Effector CD4-positive, alpha-beta T cell (primary cell): ENCODE data around the gene IRF7.

Experiments used
- DNase-seq: peaks from one replicate; pipeline ENCODE4 v3.0.0-alpha.2; 2020

The IRF7 gene

GRCh38 chr11:607971-608659, 7.6 kb downstream of the IRF7 start:
- no peak for DNase-seq

- no peak for DNase-seq
Observed at GRCh38 chr11:607020-607780, 8.6 kb downstream of the IRF7 start.

DNA sequence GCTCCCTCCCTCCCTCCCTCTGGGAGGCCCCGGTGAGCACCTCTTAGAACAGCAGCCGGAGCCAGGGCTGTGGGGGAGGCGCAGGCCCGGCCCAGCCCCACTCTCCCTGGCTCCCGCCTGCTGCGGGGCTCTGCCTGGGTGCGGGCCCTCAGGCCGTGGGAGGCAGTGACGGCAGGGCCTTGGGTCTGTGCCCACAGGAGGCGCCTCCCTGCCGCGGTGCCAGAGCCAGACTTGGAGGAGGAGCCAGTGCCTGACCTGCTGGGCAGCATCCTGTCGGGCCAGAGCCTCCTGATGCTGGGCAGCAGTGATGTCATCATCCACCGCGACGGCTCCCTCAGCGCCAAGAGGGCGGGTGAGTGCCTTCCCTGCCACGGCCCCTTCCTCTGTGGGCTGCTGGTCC, 9.5 kb downstream of the IRF7 start:
- no peak for DNase-seq

DNA sequence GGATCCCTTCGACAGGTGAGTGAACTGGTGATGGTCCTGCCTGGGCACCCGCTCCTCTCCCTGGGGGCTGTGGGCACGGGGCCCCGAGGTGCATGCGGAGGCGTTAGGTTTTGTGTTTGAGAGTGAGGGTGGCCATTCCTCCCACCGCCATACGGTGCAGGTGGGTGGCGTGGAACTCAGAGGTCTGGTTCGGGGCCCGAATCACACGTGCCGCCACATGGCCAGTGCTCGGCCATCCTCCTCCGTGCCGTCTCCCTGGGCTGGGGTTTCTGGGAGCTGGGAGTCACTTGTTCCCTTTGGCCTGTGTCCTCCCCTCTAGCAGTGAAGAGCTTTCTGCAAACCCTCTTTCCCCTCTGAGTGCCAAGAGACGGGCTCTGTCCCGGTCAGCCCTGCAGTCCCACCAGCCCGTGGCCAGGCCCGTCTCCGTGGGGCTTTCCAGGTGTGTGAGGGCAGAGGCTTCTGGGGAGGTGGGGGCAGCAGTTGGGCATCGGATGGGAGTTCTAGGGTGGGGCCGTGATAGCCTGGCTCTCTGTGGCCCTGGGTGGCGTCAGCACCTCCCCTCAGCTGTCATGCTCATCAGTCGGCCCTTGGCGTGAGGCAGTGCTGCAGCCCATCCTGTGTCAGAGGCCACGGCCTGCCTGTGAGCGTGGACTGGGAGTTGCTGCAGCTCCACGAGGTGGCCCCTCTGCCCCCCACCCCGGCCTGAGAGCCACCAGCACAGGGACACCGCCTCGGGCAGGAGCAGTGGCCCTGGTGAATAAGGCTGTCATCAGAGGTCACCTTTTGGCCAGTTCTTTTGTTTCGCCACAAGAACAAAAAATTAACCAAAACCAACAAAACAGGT, 10.2 kb downstream of the IRF7 start:
- no peak for DNase-seq

DNA sequence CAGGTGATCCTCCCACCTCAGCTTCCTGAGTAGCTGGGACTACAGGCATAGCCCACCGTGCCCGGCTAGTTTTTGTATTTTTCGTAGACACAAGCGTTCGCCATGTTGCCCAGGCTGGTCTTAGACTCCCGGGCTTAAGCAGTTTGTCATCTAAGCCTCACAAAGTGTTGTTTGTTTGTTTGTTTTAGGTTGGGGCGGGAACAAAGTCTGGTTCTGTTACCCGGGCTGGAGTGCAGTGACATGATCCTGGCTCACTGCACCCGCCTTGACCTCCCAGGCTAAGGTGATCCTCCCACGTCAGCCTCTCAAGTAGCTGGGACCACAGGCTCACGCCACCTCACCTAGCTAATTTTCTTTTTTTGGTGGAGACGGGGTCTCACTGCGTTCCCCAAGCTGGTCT, 12.6 kb downstream of the IRF7 start:
- no peak for DNase-seq

DNA sequence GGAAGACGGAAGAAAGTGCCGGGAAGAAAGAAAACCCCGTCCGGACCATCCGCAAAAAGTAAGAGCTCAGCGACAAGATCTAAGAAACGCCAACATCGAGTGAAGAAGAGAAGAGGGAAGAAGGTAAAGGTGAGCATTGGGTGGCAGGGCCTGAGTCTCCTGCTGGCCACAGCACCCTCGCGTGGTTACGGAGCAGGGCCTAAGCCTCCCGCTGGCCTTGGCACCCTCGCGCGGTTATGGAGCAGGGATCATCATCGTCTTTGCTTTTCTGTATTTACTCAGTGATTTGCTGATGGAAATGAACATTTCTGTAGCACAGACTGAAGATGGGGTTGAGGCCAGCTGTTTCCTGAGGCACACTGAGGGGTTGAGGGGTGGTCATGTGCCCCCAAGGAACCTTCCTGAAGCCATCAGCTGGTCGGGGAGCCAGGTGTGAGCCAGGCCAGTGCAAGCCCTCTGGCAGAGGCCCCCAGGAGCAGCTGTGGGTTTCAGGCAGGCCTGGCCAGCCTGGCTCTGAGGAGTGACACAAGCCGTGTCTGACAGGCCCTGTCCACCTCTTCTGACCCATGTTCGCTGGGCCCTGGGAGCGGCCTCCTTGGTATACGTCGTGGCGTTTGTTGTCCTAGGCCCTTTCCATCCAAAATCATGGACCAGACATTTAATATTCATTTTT, 14.0 kb downstream of the IRF7 start:
- no peak for DNase-seq

DNA sequence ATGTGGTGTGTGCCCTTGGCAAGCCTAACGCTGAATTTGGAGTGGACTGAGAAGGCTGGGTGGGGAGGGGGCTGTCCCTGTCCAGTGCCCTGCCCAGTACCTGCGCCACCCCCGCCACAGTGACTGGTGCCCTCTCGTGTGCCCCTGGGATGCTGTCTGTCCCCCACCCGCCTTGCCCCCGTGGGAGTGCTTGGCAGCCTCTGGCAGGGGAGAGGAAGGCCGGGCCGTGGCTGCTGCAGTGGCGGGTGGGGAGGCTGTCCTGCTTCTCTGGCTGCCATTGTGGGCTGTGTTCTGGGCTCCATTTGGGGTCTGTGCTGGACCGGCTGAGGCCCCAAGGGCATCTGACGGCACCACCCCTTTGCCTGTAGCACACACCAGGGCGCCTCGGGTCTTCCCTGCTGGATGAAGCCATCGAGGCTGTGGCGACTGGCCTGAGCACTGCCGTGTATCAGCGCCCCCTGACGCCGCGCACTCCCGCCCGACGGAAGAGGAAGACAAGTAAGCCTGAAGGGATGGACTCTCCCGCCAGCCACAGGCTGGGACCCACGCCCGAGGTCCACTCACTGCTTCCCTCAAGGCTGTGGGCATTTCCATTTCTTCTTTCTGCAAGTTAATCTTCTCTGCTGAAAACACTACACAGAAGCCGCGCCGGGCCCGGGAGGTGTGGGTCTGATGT, 17.6 kb downstream of the IRF7 start:
- DNase-seq, result no peak

GRCh38 chr11:597166-597725, 18.5 kb downstream of the IRF7 start:
- no peak for DNase-seq

- no peak for DNase-seq
Observed at GRCh38 chr11:596374-596773, 19.4 kb downstream of the IRF7 start.

- no peak for DNase-seq
Observed at GRCh38 chr11:595400-595799, 20.4 kb downstream of the IRF7 start.

- no peak for DNase-seq
Observed at GRCh38 chr11:593347-593746, 22.4 kb downstream of the IRF7 start.

DNA sequence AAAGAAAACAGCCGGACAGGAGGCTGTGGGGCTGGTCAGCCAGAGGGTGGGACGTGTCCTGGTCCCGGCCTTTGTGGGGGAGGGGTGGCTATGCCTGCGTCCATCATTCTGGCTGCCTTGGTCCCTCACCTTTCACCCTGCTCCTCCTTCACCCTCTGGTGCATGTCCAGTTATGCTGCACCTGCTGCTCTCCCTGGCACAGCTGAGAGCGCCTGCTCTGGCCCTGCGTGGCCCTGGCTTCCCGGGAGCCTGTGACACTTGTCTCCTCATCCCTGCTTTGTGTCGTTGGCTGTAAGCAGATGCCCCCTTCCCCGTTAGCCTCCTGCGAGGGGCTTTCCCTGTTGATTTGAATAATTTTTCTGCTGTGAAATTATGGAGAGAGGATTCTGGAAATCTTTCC, 22.8 kb downstream of the IRF7 start:
- no peak for DNase-seq

DNA sequence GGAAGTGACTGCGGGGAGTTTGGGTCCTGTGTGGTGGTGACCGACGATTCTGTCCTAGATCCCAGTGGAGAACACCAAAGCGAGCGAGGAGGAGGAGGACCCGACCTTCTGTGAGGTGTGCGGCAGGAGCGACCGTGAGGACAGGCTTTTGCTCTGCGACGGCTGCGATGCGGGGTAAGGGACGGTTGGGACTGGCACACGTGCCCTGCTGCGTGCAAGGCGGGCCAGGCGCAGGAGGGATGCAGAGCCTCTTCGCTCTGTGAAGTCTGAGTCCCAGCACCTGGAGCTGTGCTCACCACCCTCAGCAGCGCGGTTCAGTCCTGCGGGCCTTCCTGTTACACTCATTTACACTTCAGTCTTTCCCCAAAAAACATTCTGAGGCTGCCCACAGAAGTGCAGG, 23.2 kb downstream of the IRF7 start:
- no peak for DNase-seq

GRCh38 chr11:590997-591396, 24.8 kb downstream of the IRF7 start:
- DNase-seq, result no peak

DNA sequence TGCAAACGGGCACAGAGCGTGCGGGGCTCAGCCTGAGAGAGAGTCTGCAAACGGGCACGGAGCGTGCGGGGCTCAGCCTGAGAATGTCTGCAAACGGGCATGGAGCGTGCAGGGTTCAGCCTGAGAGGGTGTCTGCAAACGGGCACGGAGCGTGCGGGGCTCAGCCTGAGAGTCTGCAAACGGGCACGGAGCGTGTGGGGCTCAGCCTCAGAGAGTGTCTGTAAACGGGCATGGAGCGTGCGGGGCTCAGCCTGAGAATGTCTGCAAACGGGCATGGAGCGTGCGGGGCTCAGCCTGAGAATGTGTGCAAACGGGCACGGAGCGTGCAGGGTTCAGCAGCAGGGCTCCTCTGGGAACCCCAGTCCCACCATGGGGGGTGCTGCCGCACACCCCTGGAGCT, 26.0 kb downstream of the IRF7 start:
- DNase-seq, result no peak

GRCh38 chr11:587978-588380, 27.8 kb downstream of the IRF7 start:
- peak; percentile 76 for DNase-seq

DNA sequence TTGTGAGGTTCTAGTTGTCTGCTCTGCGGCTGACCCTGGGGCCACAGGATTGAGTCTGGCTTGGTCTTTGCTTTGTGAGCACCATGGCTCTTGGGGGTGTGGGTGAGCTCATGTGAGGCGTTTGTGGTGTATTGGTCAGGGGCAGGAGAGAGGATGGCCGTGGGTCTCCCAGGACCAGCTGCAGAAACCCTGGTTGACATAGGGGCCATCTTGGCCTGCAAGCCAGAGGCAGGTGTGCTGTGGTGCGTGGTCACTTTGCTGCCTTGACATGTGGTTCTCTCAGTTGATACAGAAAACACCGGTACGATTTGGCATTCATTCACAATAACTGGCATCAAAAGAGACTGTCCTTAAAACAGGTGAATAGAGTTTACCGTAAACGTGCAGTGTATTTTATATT, 28.2 kb downstream of the IRF7 start:
- DNase-seq, result no peak

DNA sequence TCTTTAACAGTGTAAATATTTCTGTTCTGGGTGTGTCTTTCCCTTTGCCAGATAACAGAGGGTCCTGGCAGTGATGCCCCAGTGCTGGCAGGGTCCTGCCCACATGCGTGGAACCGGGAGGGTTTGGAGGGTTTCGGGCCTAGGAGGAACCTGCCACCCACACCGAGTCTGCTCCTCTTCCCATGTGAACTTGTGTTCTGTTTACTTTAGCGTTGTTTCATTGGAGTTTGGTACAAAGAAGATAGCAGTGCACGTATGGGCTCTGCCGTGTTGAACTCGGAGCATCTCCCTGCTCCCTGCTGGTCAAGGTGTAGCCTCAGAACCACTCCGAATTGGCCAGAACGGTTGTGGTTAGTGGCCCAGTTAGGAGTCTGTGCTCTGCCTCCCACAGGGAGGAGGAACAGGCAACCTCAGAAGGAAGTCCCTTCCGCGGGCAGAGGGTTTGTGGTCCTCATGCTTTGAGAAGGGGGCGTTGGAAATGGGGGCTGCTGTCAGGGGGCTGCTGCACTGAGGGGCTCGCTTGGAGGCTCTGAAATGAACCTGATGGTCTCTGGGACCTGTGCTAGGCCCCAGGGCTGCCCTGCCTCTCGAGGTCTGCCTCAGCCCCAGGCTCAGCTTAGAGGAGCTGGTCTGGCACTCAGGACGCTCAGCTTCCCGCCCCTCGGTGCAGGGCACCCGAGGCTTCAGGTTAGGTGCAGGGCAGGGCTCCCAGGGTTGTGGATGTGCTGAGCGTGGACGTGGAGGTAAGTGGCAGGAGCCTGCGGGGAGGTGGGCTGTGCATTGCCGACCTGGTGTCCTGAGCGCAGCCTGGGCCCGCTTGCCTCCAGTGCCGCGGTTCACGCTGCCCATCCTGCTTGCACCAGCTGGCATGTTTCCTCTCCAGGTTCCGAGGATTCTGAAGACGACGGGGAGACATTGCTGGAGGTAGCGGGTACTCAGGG, 29.1 kb downstream of the IRF7 start:
- DNase-seq, result no peak

- DNase-seq, result no peak
Observed at GRCh38 chr11:584287-584686, 31.5 kb downstream of the IRF7 start.

GRCh38 chr11:581752-582151, 34.0 kb downstream of the IRF7 start:
- DNase-seq, result no peak

GRCh38 chr11:581342-581741, 34.4 kb downstream of the IRF7 start:
- no peak for DNase-seq
